ENCODE data around the gene GLIS1. TPM values are rescaled to one million over a fixed set of nuclear protein-coding genes. Genes with fewer than 3 reads are reported as not detected.

Gene GLIS1
- total RNA-seq, 4 donors from 2014 or later, result 0.16 to 0.27 TPM; not detected in 2

- peaks cover 48% of the 10 kb centered on the region for H3K27me3 ChIP-seq
- ATAC-seq, result no peak
- H3K4me1 ChIP-seq, result no peaks in the 10 kb centered on the region
- H3K9me3 ChIP-seq, result no peaks in the 10 kb centered on the region
- WGBS, 2 donors (ENCODE audit: low coverage in 1 of 2), result 0% methylated on average over 1 of the region's 20 CpGs; no CpG with 5 or more reads in 1 of the 2 donors
- no peak overlapping the region for H3K27ac ChIP-seq
- no peaks in the 10 kb centered on the region for H3K36me3 ChIP-seq
- no peak overlapping the region for H3K4me3 ChIP-seq
- TF ChIP-seq POLR2A (IDR thresholded peaks at IDR 0.05) (no peak), POLR2AphosphoS5 (IDR thresholded peaks at IDR 0.05) (no peak), CTCF (IDR thresholded peaks at IDR 0.05) (no peak), EP300 (IDR thresholded peaks at IDR 0.05) (no peak)
Measured at GRCh38 chr1:53499257-53500203, 239.4 kb downstream of the GLIS1 start.

GRCh38 chr1:53498555-53499131, 240.3 kb downstream of the GLIS1 start:
- H3K27me3 ChIP-seq, result peaks cover 48% of the 10 kb centered on the region
- H3K9me3 ChIP-seq, result no peaks in the 10 kb centered on the region
- 14 to 100% methylated on average over 1 to 3 of the region's 9 CpGs for WGBS, 2 donors (ENCODE audit: low coverage in 1 of 2)
- H3K4me3 ChIP-seq, result no peak overlapping the region
- no peak overlapping the region for H3K27ac ChIP-seq
- H3K36me3 ChIP-seq, result no peaks in the 10 kb centered on the region
- H3K4me1 ChIP-seq, result no peaks in the 10 kb centered on the region
- TF ChIP-seq EP300 (IDR thresholded peaks at IDR 0.05) (no peak), CTCF (IDR thresholded peaks at IDR 0.05) (no peak), POLR2A (IDR thresholded peaks at IDR 0.05) (no peak)
- ATAC-seq, result no peak

- H3K9me3 ChIP-seq, result no peaks in the 10 kb centered on the region
- 41 to 100% methylated on average over 1 to 2 of the region's 8 CpGs for WGBS, 2 donors (ENCODE audit: low coverage in 1 of 2)
- ATAC-seq, result peak; percentile 51
- H3K36me3 ChIP-seq, result no peaks in the 10 kb centered on the region
- no peaks in the 10 kb centered on the region for H3K4me1 ChIP-seq
- peaks cover 60% of the 10 kb centered on the region for H3K27me3 ChIP-seq
- no peak overlapping the region for H3K27ac ChIP-seq
- TF ChIP-seq CTCF (IDR thresholded peaks at IDR 0.05), result no peak
- TF ChIP-seq POLR2A (IDR thresholded peaks at IDR 0.05), result no peak
- no peak for TF ChIP-seq EP300 (IDR thresholded peaks at IDR 0.05)
- TF ChIP-seq POLR2AphosphoS5 (IDR thresholded peaks at IDR 0.05), result no peak
- H3K4me3 ChIP-seq, result no peak overlapping the region
Measured at GRCh38 chr1:53495633-53496345, 243.2 kb downstream of the GLIS1 start.

GRCh38 chr1:53490351-53490750, 248.6 kb downstream of the GLIS1 start:
- H3K9me3 ChIP-seq, result no peaks in the 10 kb centered on the region
- no peak overlapping the region for H3K4me3 ChIP-seq
- H3K27me3 ChIP-seq, result peaks cover 74% of the 10 kb centered on the region
- TF ChIP-seq POLR2AphosphoS5 (IDR thresholded peaks at IDR 0.05), result no peak
- no peak for TF ChIP-seq CTCF (IDR thresholded peaks at IDR 0.05)
- TF ChIP-seq POLR2A (IDR thresholded peaks at IDR 0.05), result no peak
- no peak for TF ChIP-seq EP300 (IDR thresholded peaks at IDR 0.05)
- H3K27ac ChIP-seq, result no peak overlapping the region
- no peaks in the 10 kb centered on the region for H3K36me3 ChIP-seq
- 20 to 27% methylated on average over 2 of the region's 3 CpGs for WGBS, 2 donors (ENCODE audit: low coverage in 1 of 2)
- ATAC-seq, result no peak
- peaks cover 0 to 5% (median 0%) of the 10 kb centered on the region in 3 donors for H3K4me1 ChIP-seq
